Fibroblast of peridontal ligament (primary cell): ENCODE results near the gene IRF2BP1.

Source experiments
- DNase-seq: peaks from one replicate; pipeline ENCODE4 v3.0.0-alpha.2; 2010; ENCODE audit errors: extremely low read depth

IRF2BP1 gene, protein sequence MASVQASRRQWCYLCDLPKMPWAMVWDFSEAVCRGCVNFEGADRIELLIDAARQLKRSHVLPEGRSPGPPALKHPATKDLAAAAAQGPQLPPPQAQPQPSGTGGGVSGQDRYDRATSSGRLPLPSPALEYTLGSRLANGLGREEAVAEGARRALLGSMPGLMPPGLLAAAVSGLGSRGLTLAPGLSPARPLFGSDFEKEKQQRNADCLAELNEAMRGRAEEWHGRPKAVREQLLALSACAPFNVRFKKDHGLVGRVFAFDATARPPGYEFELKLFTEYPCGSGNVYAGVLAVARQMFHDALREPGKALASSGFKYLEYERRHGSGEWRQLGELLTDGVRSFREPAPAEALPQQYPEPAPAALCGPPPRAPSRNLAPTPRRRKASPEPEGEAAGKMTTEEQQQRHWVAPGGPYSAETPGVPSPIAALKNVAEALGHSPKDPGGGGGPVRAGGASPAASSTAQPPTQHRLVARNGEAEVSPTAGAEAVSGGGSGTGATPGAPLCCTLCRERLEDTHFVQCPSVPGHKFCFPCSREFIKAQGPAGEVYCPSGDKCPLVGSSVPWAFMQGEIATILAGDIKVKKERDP

DNA sequence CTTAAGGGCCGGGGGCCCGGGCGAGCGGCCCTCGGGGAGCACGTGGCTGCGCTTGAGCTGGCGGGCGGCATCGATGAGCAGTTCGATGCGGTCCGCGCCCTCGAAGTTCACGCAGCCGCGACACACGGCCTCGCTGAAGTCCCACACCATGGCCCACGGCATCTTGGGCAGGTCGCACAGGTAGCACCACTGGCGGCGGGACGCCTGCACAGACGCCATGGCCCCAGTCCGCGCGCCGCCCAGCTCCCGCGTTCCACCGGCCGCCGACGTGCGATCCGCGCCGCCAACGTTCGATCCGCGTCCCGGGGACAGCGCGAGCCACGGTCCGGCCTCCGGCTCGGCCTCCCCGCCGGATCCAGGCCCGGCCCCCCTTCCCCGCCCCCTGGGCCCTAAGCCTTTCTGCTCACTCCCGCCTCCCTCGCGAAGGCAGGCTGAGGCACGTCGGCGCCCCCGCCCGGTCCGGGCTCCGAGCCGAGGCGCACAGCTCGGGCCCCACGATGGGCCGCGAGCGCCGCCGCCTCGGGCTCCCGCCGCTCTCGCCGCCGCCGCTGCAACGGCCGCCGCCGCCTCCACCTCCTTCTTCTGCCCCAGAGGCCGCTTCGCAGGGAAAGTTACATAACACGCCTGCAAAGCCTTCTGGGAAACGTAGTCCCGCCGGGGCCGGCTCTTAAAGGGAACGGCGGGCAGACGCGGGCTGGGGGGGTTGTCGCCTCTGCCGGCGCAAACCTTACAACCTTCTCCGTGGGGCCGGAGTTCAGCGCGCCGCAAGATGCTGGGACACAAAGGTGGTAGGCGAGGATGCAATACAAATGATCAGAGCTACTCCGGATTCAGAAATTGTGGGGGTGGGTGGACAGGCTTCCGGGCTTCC lies at the start of gene IRF2BP1:
TSS of gene IRF2BP1 (minus strand) at position 586 of the 871 bp plus-strand sequence. CDS start at position 219, 367 bp downstream.
- peak; percentile 90 for DNase-seq

GRCh38 chr19:45935267-45935666 lies 49.3 kb upstream of the IRF2BP1 start:
- DNase-seq = no peak

DNA sequence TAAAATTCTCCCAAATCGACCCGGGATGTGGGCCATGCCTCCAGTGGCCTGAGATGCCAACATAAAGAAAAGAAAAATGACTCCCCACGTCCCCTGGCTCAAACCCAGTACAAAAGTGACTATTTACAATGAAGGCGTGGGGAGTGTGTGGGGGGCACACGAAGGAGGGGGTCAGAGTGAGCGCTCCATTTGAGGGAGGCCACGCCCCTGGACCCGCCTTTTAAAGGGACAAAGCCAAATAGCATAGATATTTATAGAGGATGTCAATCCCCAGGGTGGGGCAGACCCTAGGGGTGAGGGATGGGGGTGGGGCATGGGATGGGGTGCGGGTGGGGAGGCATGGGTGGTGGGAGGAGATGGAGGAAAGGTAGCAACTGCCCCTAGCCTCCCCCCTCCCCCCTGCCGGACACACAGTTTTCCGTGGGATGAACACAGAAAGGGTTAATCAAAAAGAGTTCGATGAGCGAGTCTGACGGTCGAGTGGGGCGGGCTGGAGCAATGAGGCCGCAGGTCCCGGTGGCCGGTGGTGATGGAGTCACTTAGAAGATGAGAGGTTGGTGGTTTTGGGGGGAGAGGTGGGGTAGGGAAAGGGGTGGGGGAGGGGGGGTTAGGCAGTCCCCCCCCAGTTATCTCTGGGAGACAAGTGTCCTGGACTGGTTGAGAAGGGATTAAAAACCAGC lies 48.8 kb upstream of the IRF2BP1 start:
- DNase-seq = no peak

GRCh38 chr19:45933759-45934158 lies 47.8 kb upstream of the IRF2BP1 start:
- no peak for DNase-seq

- DNase-seq = no peak
Observed at GRCh38 chr19:45931055-45931454, 45.1 kb upstream of the IRF2BP1 start.

DNA sequence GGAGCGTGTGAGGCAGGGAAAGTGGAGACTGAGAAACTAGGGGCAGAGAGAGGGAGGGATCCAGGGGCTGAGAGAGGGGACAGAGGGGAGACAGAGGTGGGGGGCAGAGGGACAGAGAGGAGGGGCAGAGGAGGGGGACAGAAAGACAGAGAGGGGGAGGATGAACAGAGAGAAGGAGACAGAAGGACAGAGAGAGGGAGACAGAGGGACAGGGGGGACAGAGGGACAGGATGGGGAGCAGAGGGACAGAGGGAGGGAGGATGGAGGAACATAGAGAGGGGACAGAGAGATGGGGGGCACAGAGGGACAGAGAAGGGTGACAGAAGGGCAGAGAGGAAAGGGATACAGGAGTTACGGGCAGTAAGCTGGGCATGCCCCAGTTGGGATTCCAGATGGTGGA lies 43.3 kb upstream of the IRF2BP1 start:
- DNase-seq = no peak

GRCh38 chr19:45927565-45928261 lies 41.8 kb upstream of the IRF2BP1 start:
- DNase-seq = peak; percentile 80

GRCh38 chr19:45924891-45925447 lies 39.0 kb upstream of the IRF2BP1 start:
- no peak for DNase-seq

- DNase-seq = no peak
Observed at GRCh38 chr19:45922281-45922680, 36.3 kb upstream of the IRF2BP1 start.

DNA sequence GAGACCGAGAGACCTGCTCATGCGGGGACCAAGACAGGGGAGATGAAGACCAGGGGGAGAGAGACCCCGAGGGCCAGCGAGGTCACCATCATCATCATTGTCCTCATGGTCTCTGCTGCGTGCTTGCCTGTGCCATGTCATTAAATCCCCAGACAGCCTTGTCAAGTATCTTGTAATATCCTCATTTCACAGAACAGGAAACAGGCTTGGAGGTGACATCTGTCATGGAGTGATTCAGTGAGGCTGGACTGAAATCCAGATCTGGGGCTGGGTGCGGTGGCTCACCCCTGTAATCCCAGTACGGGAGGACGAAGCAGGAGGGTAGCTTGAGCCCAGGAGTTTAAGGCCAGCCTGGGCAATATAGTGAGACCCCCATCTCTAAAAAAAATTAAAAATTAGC lies 34.5 kb upstream of the IRF2BP1 start:
- DNase-seq = no peak

GRCh38 chr19:45919678-45920077 lies 33.7 kb upstream of the IRF2BP1 start:
- no peak for DNase-seq

DNA sequence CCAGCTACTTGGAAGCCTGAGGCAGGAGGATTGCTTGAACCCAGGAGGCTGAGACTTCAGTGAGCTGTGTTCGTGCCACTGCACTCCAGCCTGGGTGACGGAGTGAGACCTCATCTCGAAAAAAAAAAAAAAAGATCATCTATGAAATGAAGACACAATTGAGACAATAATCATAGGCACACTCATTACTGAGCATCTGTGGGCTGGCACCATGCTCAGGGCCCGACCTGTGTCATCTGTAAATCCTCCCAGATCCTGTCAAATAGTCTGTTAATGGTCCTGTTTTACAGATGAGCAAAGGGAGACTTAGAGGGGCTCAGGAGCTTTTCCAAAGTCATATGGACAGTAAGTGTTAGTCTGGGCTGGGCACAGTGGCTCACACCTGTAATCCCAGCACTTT lies 32.8 kb upstream of the IRF2BP1 start:
- no peak for DNase-seq

DNA sequence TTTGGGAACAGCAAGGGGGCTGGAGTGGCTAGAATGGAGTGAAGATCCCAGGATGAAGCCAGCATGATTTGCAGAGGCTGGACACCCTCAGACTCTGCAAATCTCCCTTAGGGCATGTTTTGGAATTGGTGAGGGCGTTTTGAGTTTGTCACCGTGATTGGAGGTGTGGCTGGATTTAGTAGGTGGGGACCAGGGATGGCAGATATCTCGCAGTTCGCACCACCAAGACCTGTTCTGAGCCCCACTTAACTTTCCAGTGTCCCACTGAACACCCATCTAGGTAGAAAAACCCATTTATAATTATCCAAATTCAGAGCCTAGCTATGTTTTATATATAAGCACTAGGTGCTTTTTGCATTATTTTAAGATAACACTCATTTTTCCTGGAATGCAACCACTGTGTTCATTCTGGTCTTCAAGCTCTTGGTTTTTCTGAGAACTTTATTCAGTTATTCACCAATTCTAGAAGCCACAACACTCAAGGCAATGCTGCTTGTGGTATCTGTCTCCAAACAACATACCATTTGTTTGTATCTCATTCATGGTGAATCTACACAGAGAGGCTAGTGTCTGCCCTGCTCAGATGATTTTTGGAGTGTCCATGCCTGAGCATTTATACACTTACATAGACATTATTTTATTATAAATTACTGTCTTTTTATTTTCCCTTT lies 31.6 kb upstream of the IRF2BP1 start:
- DNase-seq = no peak

DNA sequence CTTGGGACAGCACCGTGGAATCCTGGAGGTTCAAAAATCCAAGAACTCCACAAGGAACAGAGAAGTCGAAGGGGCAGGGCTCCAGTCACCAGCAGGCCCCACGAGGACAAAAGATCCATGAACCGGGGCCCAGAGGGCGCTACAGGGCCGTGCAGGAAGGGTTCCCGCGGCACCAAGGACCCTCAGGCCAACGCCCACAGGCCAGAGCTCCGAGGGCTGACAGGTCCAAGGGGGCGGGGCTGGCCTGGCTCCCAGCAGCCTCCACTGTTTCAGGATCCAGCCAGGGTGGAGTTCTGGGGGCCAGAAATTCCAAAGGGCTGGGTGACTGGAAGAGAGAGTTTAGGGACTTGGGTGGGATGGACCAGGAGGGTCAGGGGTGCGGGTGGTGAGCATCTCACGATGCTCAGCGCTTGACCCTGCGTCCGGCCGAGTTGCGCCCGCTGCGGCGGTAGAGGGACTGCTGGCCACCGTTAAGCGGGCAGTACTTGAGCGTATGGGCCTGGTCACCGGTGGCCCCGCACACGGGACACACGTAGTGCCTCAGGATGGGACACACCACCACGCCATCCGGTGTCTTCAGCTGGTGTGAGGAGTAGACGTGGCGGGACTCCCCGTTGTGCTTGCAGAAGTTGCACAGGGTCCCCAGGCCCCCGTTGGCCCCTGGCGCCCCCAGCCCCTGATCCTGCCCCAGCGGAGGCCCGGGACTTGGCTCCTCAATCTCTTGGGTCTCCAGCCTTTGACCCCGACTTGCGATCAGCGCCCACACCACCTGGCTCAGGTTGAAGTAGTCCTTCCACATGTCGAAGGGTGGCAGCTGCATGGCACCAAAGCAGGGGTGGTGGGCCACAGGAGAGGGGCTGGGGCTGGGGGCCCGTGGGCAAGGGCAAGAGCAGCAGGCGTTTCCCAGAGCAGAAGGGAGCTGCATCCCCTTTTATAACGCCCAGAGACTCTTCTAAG lies 28.2 kb upstream of the IRF2BP1 start, which contains the start of gene NANOS2:
TSS of gene NANOS2 (minus strand) at position 905 of the 957 bp plus-strand sequence. CDS start at position 820, 85 bp downstream.
- DNase-seq = no peak

DNA sequence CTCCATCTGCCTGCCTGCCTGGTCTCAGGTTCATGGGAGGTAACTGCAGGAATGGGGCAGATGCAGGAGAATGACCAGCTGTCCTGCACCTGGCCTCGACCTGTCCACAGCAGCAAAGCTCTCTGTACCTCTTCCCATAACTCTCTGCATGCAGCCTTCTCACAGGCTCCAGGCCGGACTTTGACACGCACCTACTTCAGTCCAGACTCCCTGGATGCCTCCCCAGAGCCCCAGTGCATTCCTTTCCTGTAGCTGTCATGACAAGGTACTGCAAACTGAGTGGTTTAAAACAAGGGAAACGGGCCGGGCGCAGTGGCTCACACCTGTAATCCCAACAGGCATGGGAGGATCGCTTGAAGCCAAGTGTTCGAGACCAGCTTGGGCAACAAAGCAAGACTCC lies 25.4 kb upstream of the IRF2BP1 start:
- DNase-seq = no peak

GRCh38 chr19:45908956-45909355 lies 23.0 kb upstream of the IRF2BP1 start:
- no peak for DNase-seq

- no peak for DNase-seq
Observed at GRCh38 chr19:45906221-45906620, 20.3 kb upstream of the IRF2BP1 start.

- DNase-seq = no peak
Observed at GRCh38 chr19:45905011-45905410, 19.1 kb upstream of the IRF2BP1 start.
